Tibial nerve (tissue), 4 donors: ENCODE measurements around the gene EPB41L4B.

Source experiments
- CTCF ChIP-seq, 5 experiments: fragments of 200-600 bp in 3 of 5; fragments of 450-650 bp in 2 of 5; sonication (generic) in 3 of 5; IDR thresholded peaks; one replicate each; pipeline ENCODE4 v1.5.1; 2016 to 2019; ENCODE audit warnings: antibody characterized with exemption in 5 of 5, mild to moderate bottlenecking in 3 of 5, moderate library complexity in 2 of 5
- EP300 ChIP-seq, 2 donors: sonication (generic); formaldehyde crosslinking; IDR thresholded peaks; one replicate each; pipeline ENCODE4 v1.6.1; 2017; ENCODE audit warnings: antibody characterized with exemption in 2 of 2, mild to moderate bottlenecking in 1 of 2
- POLR2A ChIP-seq, 2 donors: fragments of 450-650 bp; IDR thresholded peaks; one replicate each; pipeline ENCODE4 v1.6.1; 2017; ENCODE audit warnings: antibody characterized with exemption in 2 of 2, mild to moderate bottlenecking in 2 of 2, moderate library complexity in 2 of 2

- TF ChIP-seq CTCF (IDR thresholded peaks at IDR 0.05) (peak in 2 of 5 experiments; percentile 19 to 26), POLR2A (IDR thresholded peaks at IDR 0.05) (no peak), EP300 (IDR thresholded peaks at IDR 0.05) (no peak)
These were observed 128.0 kb downstream of the EPB41L4B start for GRCh38 chr9:109192732-109193361.
